Measurements from ENCODE around the gene TSPAN9.

DNA sequence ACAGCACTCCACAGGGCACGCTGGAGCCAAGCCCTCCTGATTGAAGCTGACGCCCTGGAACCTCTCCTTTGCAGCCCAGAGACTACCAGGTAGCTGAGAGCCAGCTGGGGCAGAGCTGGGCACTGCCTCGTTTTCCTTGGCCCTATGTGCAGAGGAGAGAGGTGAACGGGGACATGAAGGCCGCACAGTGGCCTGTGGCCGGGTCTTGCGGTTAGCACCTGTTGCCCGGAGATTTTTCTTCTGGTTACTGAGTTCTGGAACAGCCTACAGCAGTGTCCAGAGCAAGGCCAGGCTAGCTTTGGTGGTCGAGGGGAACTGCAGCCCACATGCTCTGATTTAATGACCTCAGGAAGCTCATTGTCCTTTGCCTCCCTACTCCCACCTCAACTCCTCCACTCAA, 212.5 kb downstream of the TSPAN9 start:
- TF ChIP-seq, protein P1, sequence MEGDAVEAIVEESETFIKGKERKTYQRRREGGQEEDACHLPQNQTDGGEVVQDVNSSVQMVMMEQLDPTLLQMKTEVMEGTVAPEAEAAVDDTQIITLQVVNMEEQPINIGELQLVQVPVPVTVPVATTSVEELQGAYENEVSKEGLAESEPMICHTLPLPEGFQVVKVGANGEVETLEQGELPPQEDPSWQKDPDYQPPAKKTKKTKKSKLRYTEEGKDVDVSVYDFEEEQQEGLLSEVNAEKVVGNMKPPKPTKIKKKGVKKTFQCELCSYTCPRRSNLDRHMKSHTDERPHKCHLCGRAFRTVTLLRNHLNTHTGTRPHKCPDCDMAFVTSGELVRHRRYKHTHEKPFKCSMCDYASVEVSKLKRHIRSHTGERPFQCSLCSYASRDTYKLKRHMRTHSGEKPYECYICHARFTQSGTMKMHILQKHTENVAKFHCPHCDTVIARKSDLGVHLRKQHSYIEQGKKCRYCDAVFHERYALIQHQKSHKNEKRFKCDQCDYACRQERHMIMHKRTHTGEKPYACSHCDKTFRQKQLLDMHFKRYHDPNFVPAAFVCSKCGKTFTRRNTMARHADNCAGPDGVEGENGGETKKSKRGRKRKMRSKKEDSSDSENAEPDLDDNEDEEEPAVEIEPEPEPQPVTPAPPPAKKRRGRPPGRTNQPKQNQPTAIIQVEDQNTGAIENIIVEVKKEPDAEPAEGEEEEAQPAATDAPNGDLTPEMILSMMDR (IDR thresholded peaks at IDR 0.05), result no peak
- TF ChIP-seq POLR2AphosphoS5 (IDR thresholded peaks at IDR 0.05) (no peak), POLR2A (IDR thresholded peaks at IDR 0.05) (no peak)
